Renal pelvis (tissue), 3 donors: Measurements from ENCODE around the gene TMEM161A. TPM values are rescaled to one million over a fixed set of nuclear protein-coding genes. Genes with fewer than 3 reads are reported as not detected.

Source experiments
- polyA plus RNA-seq, 3 donors: library from polyadenylated mRNA; unstranded; fragments of 120-200 nt; gene quantifications; one replicate each; pipeline ENCODE4 v1.2.1, GENCODE V29; 2013; ENCODE audit not compliant: insufficient read length in 3 of 3

The TMEM161A gene
- polyA plus RNA-seq, 3 donors = 39.3 to 45.5 (median 39.5) TPM

Other genes starting within 250 kb of the TMEM161A start
- gene CERS1, start 242.3 kb downstream of the TMEM161A start, polyA plus RNA-seq = 1 to 10 TPM; 6.2 to 7.8 (median 7.1) TPM
- 100 to 1,000 TPM; 118 to 145 (median 140) TPM for gene COPE, start 219.1 kb downstream of the TMEM161A start, polyA plus RNA-seq
- gene DDX49, start 218.8 kb downstream of the TMEM161A start, polyA plus RNA-seq = 10 to 100 TPM; 48.3 to 61.6 (median 57.4) TPM
- gene HOMER3, start 197.3 kb downstream of the TMEM161A start, polyA plus RNA-seq = 10 to 100 TPM; 56.2 to 72.4 (median 72.1) TPM
- gene SUGP2, start 105.0 kb downstream of the TMEM161A start, polyA plus RNA-seq = 100 to 1,000 TPM in 2 of 3 donors, 10 to 100 TPM in 1; 71.5 to 127 (median 121) TPM
- 10 to 100 TPM; 34.7 to 41.6 (median 40.8) TPM for gene ARMC6, start 104.9 kb downstream of the TMEM161A start, polyA plus RNA-seq
- gene SLC25A42, start 74.5 kb downstream of the TMEM161A start, polyA plus RNA-seq = 10 to 100 TPM; 22.3 to 26.8 (median 22.9) TPM
- 1 to 10 TPM; 2.4 to 3.2 (median 3.0) TPM for gene MEF2B, start 31.8 kb upstream of the TMEM161A start, polyA plus RNA-seq
- gene BORCS8, start 53.7 kb upstream of the TMEM161A start, polyA plus RNA-seq = 10 to 100 TPM; 19.5 to 22.7 (median 20.7) TPM
- gene RFXANK, start 53.8 kb upstream of the TMEM161A start, polyA plus RNA-seq = 10 to 100 TPM; 73.8 to 84.1 (median 77.0) TPM
- gene NR2C2AP, start 64.9 kb upstream of the TMEM161A start, polyA plus RNA-seq = 10 to 100 TPM; 13.6 to 16.2 (median 14.5) TPM
- under 1 TPM in 2 of 3 donors, not detected in 1; 0.13 to 0.98 TPM for gene NCAN, start 73.5 kb upstream of the TMEM161A start, polyA plus RNA-seq
- gene TM6SF2, start 134.8 kb upstream of the TMEM161A start, polyA plus RNA-seq = 1 to 10 TPM; 3.0 to 4.3 (median 3.6) TPM
- 10 to 100 TPM; 61.9 to 70.3 (median 67.9) TPM for gene SUGP1, start 182.0 kb upstream of the TMEM161A start, polyA plus RNA-seq
- 10 to 100 TPM; 45.1 to 85.6 (median 82.5) TPM for gene MAU2, start 182.4 kb upstream of the TMEM161A start, polyA plus RNA-seq